Peyer's patch (tissue), 4 donors: ENCODE results near the gene TAP2. TPM values are rescaled to one million over a fixed set of nuclear protein-coding genes. Genes with fewer than 3 reads are reported as not detected.
A peak's percentile ranks its signal among the peaks of the same experiment; 100 is the strongest.
"Not testable (repeated sequence)": the region's sequence is repeated elsewhere in the genome, so short reads cannot be mapped to it uniquely, and the experiment has no call there.

ENCODE experiments used
- DNase-seq, 3 donors: peaks; one replicate each; pipeline ENCODE4 v3.0.0-alpha.2; 2017 to 2019
- H3K27ac ChIP-seq, 4 donors: fragments of 200-600 bp; sonication (generic); one replicate each; pipeline ENCODE4 v1.5.1; 2016 to 2019
- H3K27me3 ChIP-seq, 2 donors: fragments of 200-600 bp; sonication (generic); one replicate each; pipeline ENCODE4 v1.5.1; 2019
- H3K36me3 ChIP-seq, 3 donors: fragments of 200-600 bp; sonication (generic); one replicate each; pipeline ENCODE4 v1.5.1; 2016 to 2019
- H3K4me1 ChIP-seq, 4 donors: fragments of 200-600 bp; sonication (generic); one replicate each; pipeline ENCODE4 v1.5.1; 2016 to 2019
- H3K4me3 ChIP-seq, 4 donors: fragments of 200-600 bp; sonication (generic); 1 replicate in 3 of 4; 2 replicates in 1 of 4; pipeline ENCODE4 v1.5.1; 2016 to 2019; ENCODE audit warnings: mild to moderate bottlenecking in 1 of 4
- H3K9me3 ChIP-seq, 4 donors: fragments of 200-600 bp; sonication (generic); one replicate each; pipeline ENCODE4 v1.5.1; 2016 to 2019; ENCODE audit warnings: mild to moderate bottlenecking in 1 of 4
- POLR2A ChIP-seq, 2 donors: fragments of 450-650 bp; IDR thresholded peaks; one replicate each; pipeline ENCODE4 v1.5.1; 2017; ENCODE audit warnings: antibody characterized with exemption in 2 of 2, mild to moderate bottlenecking in 2 of 2, moderate library complexity in 2 of 2
- total RNA-seq, 4 donors: library from RNA; depleted of rRNA; stranded (reverse); fragments of >200 nt; gene quantifications; one replicate each; pipeline ENCODE4 v1.1.0, GENCODE V29; 2016
- TF ChIP-seq, protein P1 (sequence below), 6 experiments: fragments of 450-650 bp in 4 of 6; fragments of 200-600 bp in 2 of 6; sonication (generic) in 1 of 6; IDR thresholded peaks; one replicate each; pipeline ENCODE4 v1.5.1; 2017 to 2019; ENCODE audit warnings: antibody characterized with exemption in 6 of 6, mild to moderate bottlenecking in 3 of 6, moderate library complexity in 1 of 6

Gene TAP2
- total RNA-seq, 4 donors from 2014 or later: 16.5 to 53.2 (median 39.4) TPM

DNA sequence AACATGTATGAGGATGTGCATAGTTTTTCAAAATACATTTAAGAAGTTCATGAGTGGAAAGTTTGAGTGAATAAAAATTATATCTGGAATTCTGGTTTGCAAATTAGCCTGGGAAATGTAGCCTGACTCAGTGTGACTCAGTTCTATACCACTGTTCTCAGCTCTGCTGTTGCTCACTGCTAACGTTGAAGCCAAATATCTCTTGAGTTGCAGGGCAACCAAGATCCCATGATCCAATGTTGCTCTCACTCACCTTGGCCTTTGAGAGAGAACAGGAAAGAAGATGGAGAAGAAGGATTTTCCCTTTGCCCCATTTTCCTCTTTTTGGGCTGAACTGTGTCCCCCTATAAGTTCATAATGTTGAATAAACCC lies 44.3 kb upstream of the TAP2 start:
- no peak overlapping the region for H3K4me3 ChIP-seq
- no peaks in the 10 kb centered on the region for H3K9me3 ChIP-seq
- H3K36me3 ChIP-seq: no peaks in the 10 kb centered on the region
- peaks cover 0 to 7% (median 0%) of the 10 kb centered on the region in 4 donors for H3K4me1 ChIP-seq
- no peak for TF ChIP-seq POLR2A (IDR thresholded peaks at IDR 0.05)
- TF ChIP-seq, protein P1, sequence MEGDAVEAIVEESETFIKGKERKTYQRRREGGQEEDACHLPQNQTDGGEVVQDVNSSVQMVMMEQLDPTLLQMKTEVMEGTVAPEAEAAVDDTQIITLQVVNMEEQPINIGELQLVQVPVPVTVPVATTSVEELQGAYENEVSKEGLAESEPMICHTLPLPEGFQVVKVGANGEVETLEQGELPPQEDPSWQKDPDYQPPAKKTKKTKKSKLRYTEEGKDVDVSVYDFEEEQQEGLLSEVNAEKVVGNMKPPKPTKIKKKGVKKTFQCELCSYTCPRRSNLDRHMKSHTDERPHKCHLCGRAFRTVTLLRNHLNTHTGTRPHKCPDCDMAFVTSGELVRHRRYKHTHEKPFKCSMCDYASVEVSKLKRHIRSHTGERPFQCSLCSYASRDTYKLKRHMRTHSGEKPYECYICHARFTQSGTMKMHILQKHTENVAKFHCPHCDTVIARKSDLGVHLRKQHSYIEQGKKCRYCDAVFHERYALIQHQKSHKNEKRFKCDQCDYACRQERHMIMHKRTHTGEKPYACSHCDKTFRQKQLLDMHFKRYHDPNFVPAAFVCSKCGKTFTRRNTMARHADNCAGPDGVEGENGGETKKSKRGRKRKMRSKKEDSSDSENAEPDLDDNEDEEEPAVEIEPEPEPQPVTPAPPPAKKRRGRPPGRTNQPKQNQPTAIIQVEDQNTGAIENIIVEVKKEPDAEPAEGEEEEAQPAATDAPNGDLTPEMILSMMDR (IDR thresholded peaks at IDR 0.05): no peak
- H3K27me3 ChIP-seq: no peaks in the 10 kb centered on the region
- H3K27ac ChIP-seq: no peak overlapping the region
- DNase-seq: no peak

DNA sequence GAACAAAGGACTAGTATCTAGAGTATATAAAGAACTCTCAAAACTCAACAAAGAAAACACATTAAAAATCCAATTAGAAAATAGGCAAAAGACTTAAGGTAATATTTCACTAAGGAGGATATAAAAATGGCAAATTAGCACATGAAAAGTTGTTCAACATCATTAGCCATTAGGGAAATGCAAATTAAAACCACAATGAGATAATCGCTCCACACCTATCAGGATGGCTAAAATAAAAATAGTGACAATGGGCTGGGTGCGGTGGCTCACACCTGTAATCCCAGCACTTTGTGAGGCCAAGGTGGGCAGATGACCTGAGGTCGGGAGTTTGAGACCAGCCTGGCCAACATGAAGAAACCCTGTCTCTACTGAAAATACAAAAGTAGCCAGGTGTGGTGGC lies 42.4 kb upstream of the TAP2 start:
- H3K27ac ChIP-seq, H3K9me3 ChIP-seq, DNase-seq, H3K4me3 ChIP-seq, H3K27me3 ChIP-seq, H3K4me1 ChIP-seq, H3K36me3 ChIP-seq: not testable (repeated sequence)

DNA sequence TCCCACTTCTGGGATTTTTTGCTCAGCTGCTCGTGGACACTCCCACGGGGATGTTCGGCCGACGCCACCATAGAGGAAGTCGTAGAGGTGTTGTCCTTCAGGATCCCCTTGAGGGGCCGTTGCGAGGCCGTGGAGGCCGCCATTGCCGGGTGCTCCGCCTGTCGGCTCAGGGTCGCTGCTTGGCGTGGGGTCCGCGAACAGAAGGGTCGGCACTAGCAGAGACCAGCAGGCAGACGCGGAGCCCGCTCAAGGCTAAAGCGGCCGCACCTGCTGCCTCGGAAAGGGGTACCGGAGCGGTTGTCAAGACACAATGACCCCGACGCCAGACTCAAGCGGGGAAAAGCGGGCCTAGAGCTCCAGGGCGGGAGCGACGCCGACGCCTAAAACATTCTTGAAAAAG lies 41.2 kb upstream of the TAP2 start:
- TF ChIP-seq POLR2A (IDR thresholded peaks at IDR 0.05): no peak
- TF ChIP-seq, protein P1 (IDR thresholded peaks at IDR 0.05): no peak
- Histone ChIP-seq H3K36me3 (no peaks in the 10 kb centered on the region), H3K27ac (no peak overlapping the region), H3K27me3 (no peaks in the 10 kb centered on the region), H3K4me3 (no peak overlapping the region), H3K9me3 (no peaks in the 10 kb centered on the region), H3K4me1 (no peaks in the 10 kb centered on the region)
- DNase-seq: no peak

DNA sequence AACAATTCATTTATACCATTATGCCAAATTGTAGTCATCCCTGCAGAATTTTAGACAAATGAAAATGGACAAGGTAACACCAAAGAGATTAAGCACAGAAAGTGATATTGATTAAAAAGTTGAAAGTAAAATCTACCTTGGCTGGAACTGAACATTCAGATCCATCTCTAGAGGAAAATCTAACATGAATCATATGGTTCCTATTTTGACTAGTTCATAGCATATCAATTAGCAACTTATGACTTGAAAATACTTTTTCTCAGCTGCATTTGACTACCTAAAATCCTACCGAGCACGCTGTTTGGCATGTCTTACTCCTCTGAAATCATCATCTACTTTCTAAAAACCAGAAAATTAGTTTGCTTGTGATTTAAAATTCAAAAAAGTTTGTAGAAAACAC lies 38.1 kb upstream of the TAP2 start:
- Histone ChIP-seq H3K27ac (no peak overlapping the region), H3K27me3 (no peaks in the 10 kb centered on the region), H3K36me3 (no peaks in the 10 kb centered on the region), H3K4me3 (no peak overlapping the region), H3K9me3 (no peaks in the 10 kb centered on the region), H3K4me1 (no peaks in the 10 kb centered on the region)
- no peak for DNase-seq
- TF ChIP-seq, protein P1 (IDR thresholded peaks at IDR 0.05): no peak
- TF ChIP-seq POLR2A (IDR thresholded peaks at IDR 0.05): no peak

DNA sequence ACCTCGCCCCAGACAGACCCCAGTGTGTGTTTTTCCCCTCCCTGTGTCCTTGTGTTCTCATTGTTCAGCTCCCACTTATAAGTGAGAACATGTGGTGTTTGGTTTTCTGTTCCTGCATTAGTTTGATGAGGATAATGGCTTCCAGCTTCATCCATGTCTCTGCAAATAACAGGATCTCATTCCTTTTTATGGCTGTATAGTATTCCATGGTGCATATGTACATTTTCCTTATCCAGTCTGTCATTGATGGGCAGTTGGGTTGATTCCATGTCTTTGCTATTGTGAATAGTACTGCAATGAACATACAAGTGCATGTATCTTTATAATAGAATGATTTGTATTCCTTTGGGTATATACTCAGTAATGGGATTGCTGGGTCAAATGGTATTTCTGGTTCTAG lies 35.4 kb upstream of the TAP2 start:
- H3K27ac ChIP-seq, H3K4me1 ChIP-seq, H3K9me3 ChIP-seq, H3K36me3 ChIP-seq, H3K4me3 ChIP-seq, DNase-seq, H3K27me3 ChIP-seq: not testable (repeated sequence)

DNA sequence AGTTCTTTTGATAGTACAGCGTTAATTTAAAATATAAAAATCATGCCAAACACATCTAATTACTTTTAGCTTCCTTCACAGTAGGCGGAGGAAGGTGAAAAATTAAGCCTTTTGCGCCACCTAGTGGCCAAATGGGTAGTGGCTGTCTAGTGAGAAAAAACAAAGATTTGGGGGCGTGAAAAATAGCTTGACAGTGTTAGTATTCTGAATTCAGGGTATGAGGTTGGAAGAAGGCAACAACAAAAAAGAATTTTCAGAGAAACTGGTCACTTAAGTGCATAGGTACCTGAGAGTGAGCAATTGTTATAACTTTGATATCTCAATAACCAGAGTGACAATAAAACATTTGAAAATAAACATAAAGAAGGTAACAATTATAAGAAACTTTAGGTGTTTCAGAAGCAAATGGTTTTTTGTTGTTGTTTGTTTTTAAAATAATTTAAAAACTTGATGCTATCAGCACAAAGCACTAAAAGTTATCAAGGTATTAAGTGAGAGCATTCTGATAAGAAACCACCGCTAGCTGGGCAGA lies 29.8 kb upstream of the TAP2 start:
- Histone ChIP-seq H3K27ac (peak overlapping the region in 1 of 4 donors; percentile 74), H3K9me3 (no peaks in the 10 kb centered on the region), H3K4me1 (peaks cover 0 to 19% (median 6%) of the 10 kb centered on the region in 4 donors), H3K27me3 (no peaks in the 10 kb centered on the region), H3K4me3 (no peak overlapping the region), H3K36me3 (no peaks in the 10 kb centered on the region)
- TF ChIP-seq, protein P1 (IDR thresholded peaks at IDR 0.05): peak; percentile 94 to 99 (median 98)
- TF ChIP-seq POLR2A (IDR thresholded peaks at IDR 0.05): no peak
- peak; percentile 81 to 94 (median 82) for DNase-seq
